H1 (cell line): ENCODE measurements around the gene ING1.

ENCODE experiments used
- CBX8 ChIP-seq: fragments of 300-800, 300-1000 bp; sonication (generic); IDR thresholded peaks from 2 replicates; pipeline ENCODE4 v1.7.1; 2016; ENCODE audit warnings: low read depth, low read length, borderline replicate concordance
- EP300 ChIP-seq, 2 experiments: IDR thresholded peaks; 1 replicate in 1 of 2; 2 replicates in 1 of 2; pipeline ENCODE4 v1.6.1; 2011 to 2012; ENCODE audit warnings: low read depth in 2 of 2, low read length in 2 of 2, mild to moderate bottlenecking in 2 of 2, borderline replicate concordance in 1 of 2, inconsistent platforms in 1 of 2, moderate library complexity in 1 of 2
- EZH2 ChIP-seq: fragments of 200-600 bp; sonication (generic); IDR thresholded peaks from 2 replicates; pipeline ENCODE4 v1.7.1; 2012; ENCODE audit warnings: low read depth, mild to moderate bottlenecking, moderate library complexity, low read length, inconsistent platforms; ENCODE audit not compliant: severe bottlenecking
- POLR2A ChIP-seq, 2 experiments: IDR thresholded peaks; 1 replicate in 1 of 2; 2 replicates in 1 of 2; pipeline ENCODE4 v1.6.1; 2011; ENCODE audit warnings: low read depth in 2 of 2, low read length in 2 of 2, mild to moderate bottlenecking in 2 of 2; ENCODE audit errors: control extremely low read depth in 1 of 2
- POLR2AphosphoS5 ChIP-seq: IDR thresholded peaks from 2 replicates; pipeline ENCODE4 v1.6.1; 2011; ENCODE audit warnings: low read depth, low read length
- YY1 ChIP-seq: IDR thresholded peaks from 2 replicates; pipeline ENCODE4 v1.6.1; 2011; ENCODE audit warnings: low read depth, mild to moderate bottlenecking, low read length
- TF ChIP-seq, protein P1 (sequence below), 3 experiments: IDR thresholded peaks; 1 replicate in 2 of 3; 2 replicates in 1 of 3; pipeline versions ENCODE4 v1.5.1 to v1.6.1; 2011; ENCODE audit warnings: low read length in 3 of 3, mild to moderate bottlenecking in 3 of 3, inconsistent platforms in 2 of 3, low read depth in 1 of 3, moderate library complexity in 1 of 3; ENCODE audit not compliant: insufficient read depth in 1 of 3; ENCODE audit errors: control extremely low read depth in 1 of 3
- TF ChIP-seq, protein P2 (sequence below): IDR thresholded peaks from 2 replicates; pipeline ENCODE4 v1.6.1; 2012; ENCODE audit warnings: inconsistent platforms
- TF ChIP-seq, protein P3 (sequence below): IDR thresholded peaks from 2 replicates; pipeline ENCODE4 v1.6.1; 2011; ENCODE audit warnings: low read depth, mild to moderate bottlenecking, low read length; ENCODE audit not compliant: insufficient read depth

DNA sequence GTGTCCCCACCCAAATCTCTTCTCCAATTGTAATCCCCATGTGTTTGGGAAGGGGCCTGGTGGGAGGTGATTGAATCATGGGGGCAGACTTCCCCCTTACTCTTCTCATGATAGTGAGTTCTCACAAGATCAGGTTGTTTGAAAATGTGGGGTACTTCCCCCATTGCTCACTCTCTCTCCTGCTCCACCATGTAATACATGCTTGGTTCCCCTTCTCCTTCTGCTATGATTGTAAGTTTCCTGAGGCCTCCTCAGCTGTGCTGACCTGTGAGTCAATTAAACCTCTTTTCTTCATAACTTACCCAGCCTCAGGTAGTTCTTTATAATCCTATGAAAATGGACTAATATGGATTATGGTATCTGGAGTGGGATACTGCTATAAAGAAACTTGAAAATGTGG, 24.1 kb downstream of the ING1 start:
- TF ChIP-seq, protein P1, sequence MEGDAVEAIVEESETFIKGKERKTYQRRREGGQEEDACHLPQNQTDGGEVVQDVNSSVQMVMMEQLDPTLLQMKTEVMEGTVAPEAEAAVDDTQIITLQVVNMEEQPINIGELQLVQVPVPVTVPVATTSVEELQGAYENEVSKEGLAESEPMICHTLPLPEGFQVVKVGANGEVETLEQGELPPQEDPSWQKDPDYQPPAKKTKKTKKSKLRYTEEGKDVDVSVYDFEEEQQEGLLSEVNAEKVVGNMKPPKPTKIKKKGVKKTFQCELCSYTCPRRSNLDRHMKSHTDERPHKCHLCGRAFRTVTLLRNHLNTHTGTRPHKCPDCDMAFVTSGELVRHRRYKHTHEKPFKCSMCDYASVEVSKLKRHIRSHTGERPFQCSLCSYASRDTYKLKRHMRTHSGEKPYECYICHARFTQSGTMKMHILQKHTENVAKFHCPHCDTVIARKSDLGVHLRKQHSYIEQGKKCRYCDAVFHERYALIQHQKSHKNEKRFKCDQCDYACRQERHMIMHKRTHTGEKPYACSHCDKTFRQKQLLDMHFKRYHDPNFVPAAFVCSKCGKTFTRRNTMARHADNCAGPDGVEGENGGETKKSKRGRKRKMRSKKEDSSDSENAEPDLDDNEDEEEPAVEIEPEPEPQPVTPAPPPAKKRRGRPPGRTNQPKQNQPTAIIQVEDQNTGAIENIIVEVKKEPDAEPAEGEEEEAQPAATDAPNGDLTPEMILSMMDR (IDR thresholded peaks at IDR 0.05; ENCODE audit: control extremely low read depth in 1 of 3, insufficient read depth in 1 of 3, low read depth in 1 of 3, low read length in 3 of 3): no peak
- TF ChIP-seq POLR2AphosphoS5 (no peak), YY1 (no peak), POLR2A (IDR thresholded peaks at IDR 0.05; ENCODE audit: control extremely low read depth in 1 of 2, low read depth in 2 of 2, low read length in 2 of 2) (no peak), EZH2 (no peak), EP300 (IDR thresholded peaks at IDR 0.05; ENCODE audit: borderline replicate concordance in 1 of 2, low read depth in 2 of 2, low read length in 2 of 2) (no peak), CBX8 (no peak)
- TF ChIP-seq, protein P2, sequence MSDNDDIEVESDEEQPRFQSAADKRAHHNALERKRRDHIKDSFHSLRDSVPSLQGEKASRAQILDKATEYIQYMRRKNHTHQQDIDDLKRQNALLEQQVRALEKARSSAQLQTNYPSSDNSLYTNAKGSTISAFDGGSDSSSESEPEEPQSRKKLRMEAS: no peak
- TF ChIP-seq, protein P3, sequence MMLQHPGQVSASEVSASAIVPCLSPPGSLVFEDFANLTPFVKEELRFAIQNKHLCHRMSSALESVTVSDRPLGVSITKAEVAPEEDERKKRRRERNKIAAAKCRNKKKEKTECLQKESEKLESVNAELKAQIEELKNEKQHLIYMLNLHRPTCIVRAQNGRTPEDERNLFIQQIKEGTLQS: no peak
